Loucy (cell line): Measurements from ENCODE around the gene EPN1.

Experiments used
- H2AFZ ChIP-seq: fragments of 200-600 bp; sonication (generic); 2 replicates; pipeline ENCODE4 v1.6.0; 2016; ENCODE audit warnings: antibody characterized with exemption, mild to moderate bottlenecking, low read length, moderate library complexity
- H3F3A ChIP-seq: fragments of 200-600 bp; 2 replicates; pipeline ENCODE4 v1.6.0; 2016; ENCODE audit warnings: antibody characterized with exemption, low read depth, mild to moderate bottlenecking
- H3K27me3 ChIP-seq: fragments of 200-600 bp; sonication (generic); 2 replicates; pipeline ENCODE4 v1.6.1; 2014; ENCODE audit warnings: low read length, mild to moderate bottlenecking; ENCODE audit not compliant: insufficient read depth, poor library complexity, severe bottlenecking
- H3K36me3 ChIP-seq: fragments of 200-600 bp; sonication (generic); 2 replicates; pipeline ENCODE4 v1.6.1; 2016; ENCODE audit warnings: low read length; ENCODE audit not compliant: insufficient read depth
- H3K4me1 ChIP-seq: fragments of 200-600 bp; sonication (generic); 2 replicates; pipeline ENCODE4 v1.5.1; 2014; ENCODE audit warnings: low read length, mild to moderate bottlenecking; ENCODE audit not compliant: insufficient read depth, poor library complexity, severe bottlenecking
- H3K4me2 ChIP-seq: fragments of 200-600 bp; sonication (generic); 2 replicates; pipeline ENCODE4 v1.6.0; 2014; ENCODE audit warnings: antibody characterized with exemption, low read length, low read depth, mild to moderate bottlenecking; ENCODE audit not compliant: poor library complexity, severe bottlenecking
- H3K4me3 ChIP-seq: fragments of 200-600 bp; sonication (generic); 2 replicates; pipeline ENCODE4 v1.5.1; 2014; ENCODE audit warnings: low read length, mild to moderate bottlenecking, mixed read lengths; ENCODE audit not compliant: poor library complexity, severe bottlenecking
- H3K79me2 ChIP-seq: fragments of 200-600 bp; sonication (generic); 2 replicates; pipeline ENCODE4 v1.6.1; 2014; ENCODE audit warnings: low read length; ENCODE audit not compliant: insufficient read depth
- H3K9ac ChIP-seq: fragments of 200-600 bp; sonication (generic); 2 replicates; pipeline ENCODE4 v1.6.0; 2014; ENCODE audit warnings: mild to moderate bottlenecking, low read depth, low read length, moderate library complexity; ENCODE audit not compliant: poor library complexity, severe bottlenecking
- H3K9me2 ChIP-seq: fragments of 200-600 bp; sonication (generic); replicated peaks from 2 replicates; pipeline ENCODE4 v1.6.1; 2016; ENCODE audit warnings: low read depth, low read length, mixed read lengths
- H3K9me3 ChIP-seq: fragments of 200-600 bp; sonication (generic); 2 replicates; pipeline ENCODE4 v1.6.1; 2014; ENCODE audit warnings: mild to moderate bottlenecking, antibody characterized with exemption, low read length, low read depth; ENCODE audit not compliant: insufficient read depth
- H4K20me1 ChIP-seq: fragments of 200-600 bp; sonication (generic); 2 replicates; pipeline ENCODE4 v1.6.0; 2014; ENCODE audit warnings: antibody characterized with exemption, low read length, mild to moderate bottlenecking; ENCODE audit not compliant: insufficient read depth, poor library complexity, severe bottlenecking
- CTCF ChIP-seq: fragments of 200-600 bp; sonication (generic); conservative IDR thresholded peaks from 2 replicates; pipeline ENCODE4 v1.5.1; 2014; ENCODE audit warnings: mild to moderate bottlenecking, antibody characterized with exemption, low read length
- EZH2phosphoT487 ChIP-seq: fragments of 200-600 bp; IDR thresholded peaks from 2 replicates; pipeline ENCODE4 v1.6.1; 2018; ENCODE audit warnings: antibody characterized with exemption, mild to moderate bottlenecking, moderate library complexity, borderline replicate concordance

EPN1 gene

GRCh38 chr19:55633861-55634260, 41.2 kb upstream of the EPN1 start:
- Histone ChIP-seq H3K36me3 (no peaks in the 10 kb centered on the region), H3K9ac (peak overlapping the region; percentile 96), H3K9me3 (no peaks in the 10 kb centered on the region), H3K27me3 (no peaks in the 10 kb centered on the region), H3F3A (no peaks in the 10 kb centered on the region), H3K4me1 (peaks cover 23% of the 10 kb centered on the region), H3K9me2 (no peaks in the 10 kb centered on the region), H3K4me2 (peak overlapping the region; percentile 99), H4K20me1 (peaks cover 8% of the 10 kb centered on the region), H2AFZ (no peak overlapping the region), H3K4me3 (peak overlapping the region; percentile 96), H3K79me2 (peaks cover 30% of the 10 kb centered on the region)
- TF ChIP-seq EZH2phosphoT487 = no peak
- TF ChIP-seq CTCF = no peak

- Histone ChIP-seq H2AFZ (peak overlapping the region; percentile 82; the same call in 1 of the 2 replicates), H3K4me1 (peaks cover 27% of the 10 kb centered on the region), H3K9ac (peak overlapping the region; percentile 96), H4K20me1 (peaks cover 8% of the 10 kb centered on the region), H3K4me3 (peak overlapping the region; percentile 96), H3K9me3 (no peaks in the 10 kb centered on the region), H3K36me3 (no peaks in the 10 kb centered on the region), H3F3A (no peaks in the 10 kb centered on the region), H3K27me3 (no peaks in the 10 kb centered on the region), H3K9me2 (no peaks in the 10 kb centered on the region), H3K4me2 (peak overlapping the region; percentile 99), H3K79me2 (peaks cover 36% of the 10 kb centered on the region)
- no peak for TF ChIP-seq CTCF
- TF ChIP-seq EZH2phosphoT487 = no peak
Observed at GRCh38 chr19:55635334-55635717, 39.7 kb upstream of the EPN1 start.

- Histone ChIP-seq H3K27me3 (no peaks in the 10 kb centered on the region), H3K36me3 (no peaks in the 10 kb centered on the region), H3K79me2 (peaks cover 39% of the 10 kb centered on the region), H3K9ac (peak overlapping the region; percentile 96), H3K4me3 (peak overlapping the region; percentile 96), H3K4me1 (peaks cover 30% of the 10 kb centered on the region), H3K9me2 (no peaks in the 10 kb centered on the region), H3F3A (no peaks in the 10 kb centered on the region), H3K4me2 (peak overlapping the region; percentile 99), H4K20me1 (peaks cover 8% of the 10 kb centered on the region), H2AFZ (no peak overlapping the region), H3K9me3 (no peaks in the 10 kb centered on the region)
- TF ChIP-seq CTCF (no peak), EZH2phosphoT487 (no peak)
Observed at GRCh38 chr19:55635856-55636440, 39.1 kb upstream of the EPN1 start.
